ENCODE results near the gene KCNMB2. TPM values are rescaled to one million over a fixed set of nuclear protein-coding genes. Genes with fewer than 3 reads are reported as not detected.

The KCNMB2 gene
- polyA plus RNA-seq, 1 experiment: not detected

GRCh38 chr3:178805741-178806140 is 269.5 kb downstream of the KCNMB2 start:
- ChIA-PET POLR2A (no interaction called here), CTCF (no interaction called here)
- no peak for TF ChIP-seq CTCF (IDR thresholded peaks at IDR 0.05; ENCODE audit: insufficient read depth, low read depth, low read length)
- no peak for DNase-seq (ENCODE audit: low read depth)
- Histone ChIP-seq H3K27me3 (ENCODE audit: control insufficient read depth, insufficient read depth, low read length) (no peaks in the 10 kb centered on the region), H3K36me3 (ENCODE audit: control insufficient read depth, insufficient read depth, low read length) (no peaks in the 10 kb centered on the region), H3K4me3 (ENCODE audit: low read depth, low read length) (no peak overlapping the region)

- POLR2A ChIA-PET: no interaction called here
- Histone ChIP-seq H3K4me3 (ENCODE audit: low read depth, low read length) (no peak overlapping the region), H3K27me3 (ENCODE audit: control insufficient read depth, insufficient read depth, low read length) (no peaks in the 10 kb centered on the region), H3K36me3 (ENCODE audit: control insufficient read depth, insufficient read depth, low read length) (no peaks in the 10 kb centered on the region)
- DNase-seq (ENCODE audit: low read depth): no peak
- CTCF ChIA-PET: no interaction called here
- no peak for TF ChIP-seq CTCF (IDR thresholded peaks at IDR 0.05; ENCODE audit: insufficient read depth, low read depth, low read length)
These were observed 270.4 kb downstream of the KCNMB2 start for GRCh38 chr3:178806651-178807050.

GRCh38 chr3:178807694-178808093 is 271.5 kb downstream of the KCNMB2 start:
- H3K36me3 ChIP-seq (ENCODE audit: control insufficient read depth, insufficient read depth, low read length): no peaks in the 10 kb centered on the region
- CTCF ChIA-PET: no interaction called here
- POLR2A ChIA-PET: no interaction called here
- no peak overlapping the region for H3K4me3 ChIP-seq (ENCODE audit: low read depth, low read length)
- no peak for DNase-seq (ENCODE audit: low read depth)
- no peaks in the 10 kb centered on the region for H3K27me3 ChIP-seq (ENCODE audit: control insufficient read depth, insufficient read depth, low read length)
- TF ChIP-seq CTCF (IDR thresholded peaks at IDR 0.05; ENCODE audit: insufficient read depth, low read depth, low read length): no peak

GRCh38 chr3:178808748-178809147 is 272.5 kb downstream of the KCNMB2 start:
- H3K27me3 ChIP-seq (ENCODE audit: control insufficient read depth, insufficient read depth, low read length): no peaks in the 10 kb centered on the region
- no peak for TF ChIP-seq CTCF (IDR thresholded peaks at IDR 0.05; ENCODE audit: insufficient read depth, low read depth, low read length)
- no peak for DNase-seq (ENCODE audit: low read depth)
- ChIA-PET CTCF (no interaction called here), POLR2A (no interaction called here)
- H3K4me3 ChIP-seq (ENCODE audit: low read depth, low read length): no peak overlapping the region
- H3K36me3 ChIP-seq (ENCODE audit: control insufficient read depth, insufficient read depth, low read length): no peaks in the 10 kb centered on the region

- POLR2A ChIA-PET: no interaction called here
- CTCF ChIA-PET: interaction anchor here (1.2 kb wide), 1 partner anchor 16 kb away, joined by 3 read pairs; no protein-coding TSS in a partner anchor
- TF ChIP-seq CTCF (IDR thresholded peaks at IDR 0.05; ENCODE audit: insufficient read depth, low read depth, low read length): no peak
- DNase-seq (ENCODE audit: low read depth): no peak
- H3K27me3 ChIP-seq (ENCODE audit: control insufficient read depth, insufficient read depth, low read length): no peaks in the 10 kb centered on the region
- H3K4me3 ChIP-seq (ENCODE audit: low read depth, low read length): no peak overlapping the region
- H3K36me3 ChIP-seq (ENCODE audit: control insufficient read depth, insufficient read depth, low read length): no peaks in the 10 kb centered on the region
These were observed 273.9 kb downstream of the KCNMB2 start for GRCh38 chr3:178810181-178810580.
